Stimulated activated naive CD8-positive, alpha-beta T cell treated with anti-CD3 and anti-CD28 coated beads, Interleukin-15, Interleukin-2, amounts not matched to agents 100 ng/mL and 50 ng/mL, for 24 hours (primary cell): ENCODE measurements around the gene VAMP8.
"Not testable (repeated sequence)": the region's sequence is repeated elsewhere in the genome, so short reads cannot be mapped to it uniquely, and the experiment has no call there.

Experiments used
- H3K27ac Mint-ChIP-seq: one replicate; pipeline ENCODE4 v1.8.0; 2021; ENCODE audit warnings: mild to moderate bottlenecking, mixed read lengths
- H3K27me3 Mint-ChIP-seq: one replicate; pipeline ENCODE4 v1.8.0; 2021; ENCODE audit warnings: mixed read lengths
- H3K36me3 Mint-ChIP-seq: one replicate; pipeline ENCODE4 v1.8.0; 2021; ENCODE audit warnings: low read depth, mixed read lengths
- H3K4me1 Mint-ChIP-seq: one replicate; pipeline ENCODE4 v1.8.0; 2021; ENCODE audit warnings: low read depth, mixed read lengths
- H3K4me3 Mint-ChIP-seq: one replicate; pipeline ENCODE4 v1.8.0; 2021; ENCODE audit warnings: mild to moderate bottlenecking, mixed read lengths
- H3K9me3 Mint-ChIP-seq: one replicate; pipeline ENCODE4 v1.8.0; 2021; ENCODE audit warnings: mixed read lengths

The VAMP8 gene

DNA sequence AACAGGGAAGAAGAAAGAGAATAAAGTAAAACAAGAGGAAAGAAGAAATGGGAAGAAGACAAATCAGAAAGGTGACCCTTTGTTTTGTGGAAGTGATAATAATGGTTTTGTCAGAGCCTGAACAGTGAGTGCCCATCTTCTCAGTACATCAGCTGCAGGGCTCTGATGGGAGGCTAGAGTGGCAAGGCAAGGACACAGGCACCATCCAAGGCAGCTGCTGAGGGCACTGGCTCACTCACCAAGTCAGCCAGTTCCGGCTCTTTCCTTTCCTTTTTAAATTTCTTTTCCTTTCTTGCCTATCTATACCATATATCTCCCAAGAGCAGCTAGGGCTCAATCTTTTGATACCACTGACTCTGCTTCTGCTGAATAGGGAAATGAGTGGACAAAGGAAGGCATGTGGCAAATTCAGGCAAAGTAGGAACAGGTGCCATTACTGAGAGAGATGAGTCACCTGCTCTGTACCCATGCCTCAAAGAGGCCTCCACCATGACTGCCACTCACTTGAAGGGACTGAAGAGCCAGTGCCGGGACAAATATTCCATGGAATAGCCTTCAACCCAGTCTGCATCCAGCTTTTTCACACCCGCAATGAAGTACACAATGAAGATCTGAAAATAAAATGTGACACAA is 22.3 kb upstream of the VAMP8 start:
- no peak overlapping the region for H3K27ac Mint-ChIP-seq

GRCh38 chr2:85557130-85557529 is 20.3 kb upstream of the VAMP8 start:
- Mint-ChIP-seq H3K4me1 (peaks cover 36% of the 10 kb centered on the region), H3K36me3 (peaks cover 28% of the 10 kb centered on the region), H3K27me3 (no peaks in the 10 kb centered on the region), H3K9me3 (no peaks in the 10 kb centered on the region), H3K27ac (no peak overlapping the region), H3K4me3 (no peak overlapping the region)

More for the DNA sequence above, 22.3 kb upstream of the VAMP8 start:
- Mint-ChIP-seq H3K4me3 (no peak overlapping the region), H3K4me1 (peaks cover 22% of the 10 kb centered on the region), H3K9me3 (no peaks in the 10 kb centered on the region), H3K27me3 (no peaks in the 10 kb centered on the region), H3K36me3 (peaks cover 40% of the 10 kb centered on the region)

- peaks cover 40% of the 10 kb centered on the region for H3K4me1 Mint-ChIP-seq
- H3K36me3 Mint-ChIP-seq: peaks cover 28% of the 10 kb centered on the region
- H3K4me3 Mint-ChIP-seq: no peak overlapping the region
- H3K27ac Mint-ChIP-seq: no peak overlapping the region
- H3K27me3 Mint-ChIP-seq: no peaks in the 10 kb centered on the region
- no peaks in the 10 kb centered on the region for H3K9me3 Mint-ChIP-seq
Observed at GRCh38 chr2:85558160-85558559, 19.2 kb upstream of the VAMP8 start.

- peak overlapping the region; percentile 98 for H3K4me3 Mint-ChIP-seq
- H3K9me3 Mint-ChIP-seq, H3K27me3 Mint-ChIP-seq: not testable (repeated sequence)
- peaks cover 46% of the 10 kb centered on the region for H3K4me1 Mint-ChIP-seq
- H3K36me3 Mint-ChIP-seq: peaks cover 16% of the 10 kb centered on the region
- peak overlapping the region; percentile 99 for H3K27ac Mint-ChIP-seq
Observed at GRCh38 chr2:85560403-85560726, 17.0 kb upstream of the VAMP8 start.

GRCh38 chr2:85560812-85561279 is 16.5 kb upstream of the VAMP8 start:
- Mint-ChIP-seq H3K4me1 (peaks cover 46% of the 10 kb centered on the region), H3K4me3 (peak overlapping the region; percentile 98), H3K27ac (peak overlapping the region; percentile 99), H3K27me3 (no peaks in the 10 kb centered on the region), H3K36me3 (peaks cover 11% of the 10 kb centered on the region), H3K9me3 (no peaks in the 10 kb centered on the region)

- H3K27me3 Mint-ChIP-seq: no peaks in the 10 kb centered on the region
- peaks cover 46% of the 10 kb centered on the region for H3K4me1 Mint-ChIP-seq
- H3K27ac Mint-ChIP-seq: peak within 1 kb of the TSS; percentile 99
- H3K36me3 Mint-ChIP-seq: peaks cover 10% of the 10 kb centered on the region
- no peaks in the 10 kb centered on the region for H3K9me3 Mint-ChIP-seq
- peak within 1 kb of the TSS; percentile 98 for H3K4me3 Mint-ChIP-seq
Observed at GRCh38 chr2:85561280-85562212, 15.8 kb upstream of the VAMP8 start, which contains the start of gene GGCX. Gene GGCX (minus strand): TSS chr2:85561493. CDS start chr2:85561428, 65 bp downstream.

DNA sequence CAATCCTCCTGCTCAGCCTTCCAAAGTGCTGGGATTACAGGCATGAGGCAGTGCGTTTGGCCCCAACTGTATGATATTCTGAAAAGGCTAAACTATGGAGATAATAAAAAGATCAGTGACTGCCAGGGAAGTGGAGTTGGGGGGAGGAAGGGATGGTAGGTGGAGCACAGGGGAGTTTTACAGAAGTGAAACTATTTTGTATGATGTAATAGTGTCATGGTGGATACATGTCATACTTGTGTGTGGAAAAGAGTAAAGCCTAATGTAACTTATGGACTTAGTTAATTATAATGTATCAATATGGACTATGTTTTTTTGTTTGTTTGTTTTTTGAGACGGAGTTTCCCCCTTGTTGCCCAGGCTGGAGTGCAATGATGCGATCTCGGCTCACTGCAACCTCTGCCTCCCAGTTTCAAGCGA is 13.2 kb upstream of the VAMP8 start:
- Mint-ChIP-seq H3K9me3 (no peaks in the 10 kb centered on the region), H3K4me3 (no peak overlapping the region), H3K27me3 (no peaks in the 10 kb centered on the region), H3K36me3 (no peaks in the 10 kb centered on the region), H3K27ac (peak overlapping the region; percentile 41), H3K4me1 (peaks cover 34% of the 10 kb centered on the region)

DNA sequence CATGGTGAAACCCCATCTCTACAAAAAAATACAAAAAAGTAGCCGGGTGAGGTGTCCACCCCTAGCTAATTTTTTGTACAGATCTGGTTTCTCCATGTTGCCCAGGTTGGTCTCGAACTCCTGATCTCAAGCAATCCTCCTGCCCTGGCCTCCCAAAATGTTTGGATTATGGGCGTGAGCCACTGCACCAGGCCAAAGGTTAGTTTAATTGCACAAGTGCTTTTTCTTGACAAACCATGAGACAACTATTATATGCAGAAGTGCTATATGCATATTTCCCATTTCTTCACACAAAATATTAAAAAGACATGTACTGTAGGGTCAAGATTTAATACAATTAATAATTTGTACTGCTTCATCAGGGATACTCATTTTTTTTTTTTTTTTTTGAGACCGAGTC is 11.1 kb upstream of the VAMP8 start:
- no peaks in the 10 kb centered on the region for H3K27me3 Mint-ChIP-seq
- no peaks in the 10 kb centered on the region for H3K9me3 Mint-ChIP-seq
- peaks cover 16% of the 10 kb centered on the region for H3K4me1 Mint-ChIP-seq
- H3K27ac Mint-ChIP-seq: no peak overlapping the region
- no peak overlapping the region for H3K4me3 Mint-ChIP-seq
- H3K36me3 Mint-ChIP-seq: no peaks in the 10 kb centered on the region

GRCh38 chr2:85575739-85576138 is 1.6 kb upstream of the VAMP8 start:
- Mint-ChIP-seq H3K27ac (no peak overlapping the region), H3K4me3 (no peak overlapping the region), H3K4me1 (peaks cover 30% of the 10 kb centered on the region), H3K36me3 (peaks cover 3% of the 10 kb centered on the region), H3K9me3 (no peaks in the 10 kb centered on the region), H3K27me3 (no peaks in the 10 kb centered on the region)

- Mint-ChIP-seq H3K9me3 (no peaks in the 10 kb centered on the region), H3K36me3 (peaks cover 11% of the 10 kb centered on the region), H3K27ac (peak overlapping the region; percentile 86), H3K4me1 (peaks cover 36% of the 10 kb centered on the region), H3K4me3 (peak overlapping the region; percentile 97), H3K27me3 (no peaks in the 10 kb centered on the region)
Observed at GRCh38 chr2:85577063-85577385, 362 bp upstream of the VAMP8 start.

DNA sequence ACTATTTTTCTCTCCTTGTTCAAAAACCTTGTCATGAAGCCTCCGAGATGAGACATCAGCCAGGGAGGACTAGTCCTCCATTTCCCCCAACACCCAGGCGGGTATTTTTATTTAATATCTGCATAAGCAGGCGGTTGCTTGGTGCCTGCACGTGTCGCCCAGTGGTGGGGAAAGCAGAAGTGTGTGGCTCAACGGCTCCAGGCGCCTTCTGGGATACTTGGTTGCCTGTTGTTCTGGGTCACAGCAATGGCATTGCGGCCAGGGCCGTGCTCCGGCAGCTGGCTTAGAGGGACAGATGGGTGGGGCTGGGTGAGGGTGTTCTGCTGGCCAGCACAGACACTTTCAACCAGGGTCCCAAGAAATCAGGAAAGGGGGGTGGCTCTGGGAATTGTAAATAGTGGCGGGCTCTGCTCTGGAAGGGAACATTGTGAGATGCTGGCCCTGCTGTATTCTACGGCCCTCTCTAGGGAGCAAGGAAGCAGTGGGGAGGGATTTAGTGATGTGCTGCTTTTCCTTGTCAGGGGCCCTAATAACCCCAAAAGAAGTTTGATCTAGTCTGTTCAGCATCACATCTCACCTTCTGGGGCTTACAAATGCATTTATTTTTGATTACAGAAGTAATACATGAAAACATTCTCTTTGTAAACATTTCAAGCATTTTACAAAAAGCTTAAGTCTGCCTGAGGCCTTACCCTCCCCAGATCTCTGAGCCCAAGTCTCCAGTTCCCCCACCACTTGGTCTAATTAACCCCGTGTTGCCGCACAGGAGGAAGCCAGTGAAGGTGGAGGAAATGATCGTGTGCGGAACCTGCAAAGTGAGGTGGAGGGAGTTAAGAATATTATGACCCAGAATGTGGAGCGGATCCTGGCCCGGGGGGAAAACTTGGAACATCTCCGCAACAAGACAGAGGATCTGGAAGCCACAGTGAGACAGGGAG is 1.1 kb downstream of the VAMP8 start:
- peak overlapping the region; percentile 86 for H3K27ac Mint-ChIP-seq
- no peaks in the 10 kb centered on the region for H3K9me3 Mint-ChIP-seq
- no peaks in the 10 kb centered on the region for H3K27me3 Mint-ChIP-seq
- peaks cover 44% of the 10 kb centered on the region for H3K4me1 Mint-ChIP-seq
- peak overlapping the region; percentile 97 for H3K4me3 Mint-ChIP-seq
- H3K36me3 Mint-ChIP-seq: peaks cover 21% of the 10 kb centered on the region

DNA sequence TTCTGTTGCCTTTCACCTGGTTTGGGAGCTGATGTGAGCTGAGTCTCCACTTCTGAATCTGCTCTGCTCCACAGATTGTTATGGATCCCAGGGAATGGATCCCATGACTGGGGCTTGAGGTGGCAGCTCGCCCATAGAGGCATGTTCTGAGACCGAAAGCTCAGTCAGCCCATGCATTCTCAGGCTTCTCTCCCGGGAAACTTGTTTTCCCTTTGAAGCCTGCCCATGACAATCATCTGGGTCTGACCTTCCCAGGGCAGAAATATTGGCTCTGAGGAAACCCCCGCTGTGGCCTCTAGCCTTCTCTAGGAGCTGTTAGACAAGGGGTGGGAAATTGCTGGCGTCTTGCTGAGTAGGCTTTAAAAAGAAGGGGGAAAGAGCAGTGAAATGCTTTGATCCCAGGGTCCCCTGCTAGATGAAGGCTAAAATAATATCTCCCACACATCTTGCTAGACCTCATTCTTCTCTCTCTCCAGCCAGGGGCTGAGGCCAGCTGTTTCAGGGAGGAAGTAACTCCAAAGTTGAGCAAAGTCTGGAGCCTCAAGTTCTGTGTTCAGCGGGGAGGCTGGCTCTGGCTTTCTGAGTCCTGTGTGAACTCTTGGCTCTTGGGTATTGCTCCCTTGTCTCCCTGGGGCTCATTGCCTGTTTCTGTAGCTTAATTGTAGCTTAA is 2.0 kb downstream of the VAMP8 start:
- Mint-ChIP-seq H3K27ac (peak overlapping the region; percentile 86), H3K27me3 (no peaks in the 10 kb centered on the region), H3K9me3 (no peaks in the 10 kb centered on the region), H3K36me3 (peaks cover 21% of the 10 kb centered on the region), H3K4me3 (peak overlapping the region; percentile 97), H3K4me1 (peaks cover 51% of the 10 kb centered on the region)

GRCh38 chr2:85580206-85580605 is 2.8 kb downstream of the VAMP8 start:
- H3K27me3 Mint-ChIP-seq: no peaks in the 10 kb centered on the region
- peaks cover 21% of the 10 kb centered on the region for H3K36me3 Mint-ChIP-seq
- H3K27ac Mint-ChIP-seq: peak overlapping the region; percentile 40
- H3K4me3 Mint-ChIP-seq: no peak overlapping the region
- H3K4me1 Mint-ChIP-seq: peaks cover 58% of the 10 kb centered on the region
- no peaks in the 10 kb centered on the region for H3K9me3 Mint-ChIP-seq

DNA sequence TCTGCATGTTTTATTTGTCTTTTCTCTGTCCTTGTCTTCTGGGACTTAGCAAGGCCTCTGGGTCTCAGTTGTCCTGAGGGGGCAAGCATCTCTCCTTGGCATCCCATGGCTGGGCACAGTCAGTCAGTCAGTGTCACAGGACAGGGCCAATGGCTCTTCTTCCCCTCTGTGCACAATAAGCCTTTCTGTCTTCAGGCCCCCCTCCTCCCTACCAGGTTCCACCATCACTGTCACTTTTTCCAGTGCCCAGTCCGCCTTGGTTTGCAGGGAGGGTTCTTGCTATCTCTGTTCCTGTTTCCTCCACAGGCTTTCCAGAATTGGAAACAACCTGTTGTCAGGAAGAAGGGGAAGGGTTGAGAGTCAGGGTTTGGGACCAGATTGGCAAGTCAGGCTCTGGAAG is 5.1 kb downstream of the VAMP8 start:
- peaks cover 21% of the 10 kb centered on the region for H3K36me3 Mint-ChIP-seq
- H3K4me3 Mint-ChIP-seq: no peak overlapping the region
- no peaks in the 10 kb centered on the region for H3K27me3 Mint-ChIP-seq
- H3K4me1 Mint-ChIP-seq: peaks cover 66% of the 10 kb centered on the region
- no peak overlapping the region for H3K27ac Mint-ChIP-seq
- H3K9me3 Mint-ChIP-seq: no peaks in the 10 kb centered on the region
